NCI-H2107 treated with DMSO at 0.1 percent for 48 hours (cell line): ENCODE measurements around the gene OPCML.
A peak's percentile ranks its signal among the peaks of the same experiment; 100 is the strongest.

Experiments used
- DNase-seq: peaks from one replicate; lab custom pipeline; 2025; ENCODE audit not compliant: unreplicated experiment; lab: John Stamatoyannopoulos, UW

OPCML gene

DNA sequence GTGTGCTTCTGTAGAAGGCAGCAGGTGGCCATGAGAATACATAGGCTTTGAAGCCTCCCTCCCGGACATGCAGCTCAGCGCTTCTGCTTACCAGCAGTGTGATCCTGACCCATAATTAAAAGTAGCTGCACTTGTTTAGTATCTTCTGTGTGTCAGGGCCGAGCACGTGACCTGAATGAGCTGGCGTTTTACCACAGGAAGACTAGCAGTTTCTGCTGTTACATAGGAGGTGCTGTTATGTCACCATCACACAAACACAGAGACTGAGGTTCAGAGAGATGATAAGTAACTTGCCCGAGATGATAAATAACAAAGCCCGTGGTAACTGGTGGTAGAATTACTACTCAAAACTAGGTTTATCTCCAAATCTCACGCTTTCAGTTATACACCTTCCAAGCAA is 329.5 kb downstream of the OPCML start:
- no peak for DNase-seq

GRCh38 chr11:133198438-133198837 is 333.9 kb downstream of the OPCML start:
- no peak for DNase-seq

GRCh38 chr11:133197425-133197824 is 334.9 kb downstream of the OPCML start:
- DNase-seq: no peak

DNA sequence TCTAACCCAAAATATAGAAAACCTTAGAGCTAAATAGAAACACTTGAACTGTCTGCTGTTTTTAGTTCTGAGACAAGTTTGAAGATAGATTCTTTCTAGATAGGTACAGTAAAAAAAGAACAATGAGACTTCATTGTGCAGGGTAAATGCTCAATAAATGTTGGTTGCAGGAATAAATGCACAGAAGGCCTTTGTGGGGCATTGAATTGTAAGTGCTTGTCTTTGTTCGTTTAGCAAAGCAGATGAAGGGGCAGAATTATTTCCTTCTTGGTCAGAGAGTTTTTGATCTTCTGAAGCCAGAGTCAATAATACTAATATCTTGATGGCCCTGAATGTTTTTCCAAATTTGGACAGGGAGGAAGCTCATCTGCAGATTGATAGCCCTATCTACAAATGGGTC is 340.4 kb downstream of the OPCML start:
- DNase-seq: no peak

DNA sequence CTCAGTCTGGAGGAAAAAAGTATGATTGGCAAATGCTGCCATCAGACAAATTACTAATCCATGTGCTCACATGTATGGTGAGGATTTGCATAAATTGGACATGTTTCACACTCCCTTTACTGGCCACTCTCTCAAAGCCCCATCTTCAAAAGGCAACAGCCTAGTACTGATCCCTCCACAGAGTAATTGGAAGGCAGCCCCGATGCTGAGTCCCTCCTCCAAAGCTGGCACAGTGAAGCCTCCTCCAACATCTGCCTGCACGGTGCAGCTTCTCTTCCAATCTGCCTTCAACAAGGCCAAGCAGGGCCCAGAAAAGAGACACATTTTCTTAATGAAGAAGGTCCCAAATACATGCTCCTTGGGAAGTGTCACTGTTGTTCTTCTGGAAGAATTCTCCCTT is 350.6 kb downstream of the OPCML start:
- DNase-seq: no peak

DNA sequence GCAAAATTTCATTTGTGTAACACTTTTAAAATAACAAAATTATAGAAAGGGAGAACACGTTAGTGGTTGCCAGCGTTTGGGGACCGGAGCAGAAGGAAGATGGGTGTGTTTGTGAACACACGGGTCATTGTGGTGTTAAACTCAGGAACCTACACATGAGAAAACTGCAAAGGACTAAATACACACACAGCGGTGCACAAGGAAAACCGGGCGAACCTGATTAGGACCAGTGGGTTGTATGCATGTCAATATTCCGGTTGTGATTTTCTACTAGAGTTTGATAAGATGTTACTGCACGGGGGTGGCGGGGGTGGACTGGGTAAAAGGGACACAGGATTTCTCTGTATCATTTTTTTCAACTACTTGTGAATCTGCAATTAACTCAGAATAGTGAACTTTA is 351.2 kb downstream of the OPCML start:
- no peak for DNase-seq

DNA sequence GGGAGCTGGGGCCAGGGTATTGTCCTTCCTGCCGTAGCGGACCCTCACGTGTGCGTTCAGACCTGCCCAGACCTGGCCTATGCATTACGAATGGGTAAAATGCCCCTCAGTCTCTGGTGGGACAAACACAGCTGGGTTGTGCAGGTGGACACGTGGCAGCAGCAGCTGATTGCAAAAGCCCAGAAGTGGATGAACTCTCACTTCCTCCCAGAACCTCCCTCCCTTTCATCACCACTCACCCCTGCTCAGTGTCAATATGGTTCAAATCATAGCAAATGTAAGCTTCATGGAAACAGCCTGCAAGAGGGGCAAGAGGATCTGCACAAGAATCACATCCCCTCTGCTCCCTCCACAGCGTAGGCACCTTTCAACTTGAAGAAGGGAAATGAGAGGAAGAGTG is 352.1 kb downstream of the OPCML start:
- DNase-seq: no peak

- no peak for DNase-seq
Observed at GRCh38 chr11:133176748-133177147, 355.6 kb downstream of the OPCML start.

GRCh38 chr11:133175103-133175502 is 357.2 kb downstream of the OPCML start:
- no peak for DNase-seq

- DNase-seq: no peak
Observed at GRCh38 chr11:133173810-133174412, 358.4 kb downstream of the OPCML start.

- no peak for DNase-seq
Observed at GRCh38 chr11:133172349-133172748, 360.0 kb downstream of the OPCML start.

- DNase-seq: no peak
Observed at GRCh38 chr11:133171374-133171773, 360.9 kb downstream of the OPCML start.

DNA sequence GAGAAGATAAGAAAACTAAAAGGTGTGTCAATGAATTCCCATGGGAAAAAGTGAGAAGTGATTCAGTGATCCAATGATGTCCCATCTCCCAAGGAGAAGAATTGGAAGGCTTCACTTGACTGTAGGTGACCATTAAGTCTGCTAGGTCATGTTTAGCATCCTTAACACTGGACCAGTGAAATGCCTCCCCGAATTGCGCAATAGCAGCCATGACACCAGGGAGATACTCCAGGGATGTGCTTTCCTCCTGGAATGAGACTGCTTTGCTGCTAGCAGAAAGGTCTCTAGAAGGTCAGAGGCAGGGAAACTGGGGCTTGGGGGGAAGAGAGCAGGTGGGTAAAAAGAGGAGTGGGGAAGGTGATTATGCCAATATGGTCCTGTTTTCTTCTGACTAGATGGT is 364.3 kb downstream of the OPCML start:
- no peak for DNase-seq

DNA sequence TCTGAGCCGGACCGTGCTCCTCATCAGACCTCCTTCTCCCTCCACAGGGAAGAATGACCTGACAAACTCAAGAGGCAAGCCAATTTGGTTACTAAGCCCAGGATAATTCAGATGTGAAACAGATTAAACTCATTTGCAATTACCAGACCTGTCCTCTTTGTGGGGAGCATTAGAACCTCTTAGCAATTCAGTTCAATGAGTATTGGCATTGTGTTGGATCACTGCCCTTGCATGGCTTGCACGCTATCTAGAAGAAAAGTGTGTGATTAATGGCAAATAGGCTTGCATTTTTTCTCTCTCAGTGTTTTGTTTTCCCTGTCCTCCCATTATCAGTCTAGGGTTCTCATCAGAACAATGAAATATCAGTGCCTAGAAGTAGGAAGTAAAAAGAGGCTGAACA is 365.6 kb downstream of the OPCML start:
- DNase-seq: no peak

DNA sequence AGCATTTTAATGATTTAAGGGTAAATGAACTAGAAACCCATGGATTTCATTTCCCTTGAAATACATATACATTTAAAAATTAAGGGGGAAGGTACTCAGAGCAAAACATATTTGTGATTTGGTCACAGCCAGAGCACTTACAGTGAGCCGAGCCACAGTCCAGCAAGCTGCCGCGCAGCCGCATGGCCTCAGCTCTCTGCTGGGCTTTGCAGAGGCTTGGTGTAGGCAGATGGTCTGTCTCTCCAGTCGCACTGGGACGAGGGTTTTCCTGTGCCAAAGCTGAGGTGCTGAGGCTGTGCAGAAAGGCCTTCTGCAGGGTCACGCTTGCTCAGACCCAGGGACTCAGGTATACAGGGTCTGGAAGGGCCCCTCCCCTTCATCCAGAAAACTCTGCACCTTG is 367.3 kb downstream of the OPCML start:
- no peak for DNase-seq

GRCh38 chr11:133163463-133164419 is 368.6 kb downstream of the OPCML start:
- peak; percentile 28 for DNase-seq

GRCh38 chr11:133162227-133162626 is 370.1 kb downstream of the OPCML start:
- DNase-seq: no peak

DNA sequence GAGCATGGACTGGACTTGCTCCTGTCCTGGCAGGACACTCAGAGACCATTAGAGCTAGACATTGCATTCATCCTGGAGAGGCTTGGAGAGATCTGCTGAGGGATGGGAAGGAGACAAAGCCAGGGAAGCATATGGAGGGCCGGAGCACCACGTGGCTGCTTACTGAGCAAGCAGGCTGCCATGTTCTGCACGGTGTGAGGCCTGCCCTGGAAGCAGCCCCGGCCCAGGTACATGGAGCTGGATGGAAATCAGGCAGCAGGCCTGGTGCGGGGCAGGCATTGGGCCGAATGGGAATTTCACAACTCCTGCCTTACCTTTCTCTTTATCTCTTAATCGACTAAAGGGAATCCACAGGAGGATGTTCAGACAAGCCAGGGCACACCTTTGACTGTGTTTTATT is 371.5 kb downstream of the OPCML start:
- no peak for DNase-seq

DNA sequence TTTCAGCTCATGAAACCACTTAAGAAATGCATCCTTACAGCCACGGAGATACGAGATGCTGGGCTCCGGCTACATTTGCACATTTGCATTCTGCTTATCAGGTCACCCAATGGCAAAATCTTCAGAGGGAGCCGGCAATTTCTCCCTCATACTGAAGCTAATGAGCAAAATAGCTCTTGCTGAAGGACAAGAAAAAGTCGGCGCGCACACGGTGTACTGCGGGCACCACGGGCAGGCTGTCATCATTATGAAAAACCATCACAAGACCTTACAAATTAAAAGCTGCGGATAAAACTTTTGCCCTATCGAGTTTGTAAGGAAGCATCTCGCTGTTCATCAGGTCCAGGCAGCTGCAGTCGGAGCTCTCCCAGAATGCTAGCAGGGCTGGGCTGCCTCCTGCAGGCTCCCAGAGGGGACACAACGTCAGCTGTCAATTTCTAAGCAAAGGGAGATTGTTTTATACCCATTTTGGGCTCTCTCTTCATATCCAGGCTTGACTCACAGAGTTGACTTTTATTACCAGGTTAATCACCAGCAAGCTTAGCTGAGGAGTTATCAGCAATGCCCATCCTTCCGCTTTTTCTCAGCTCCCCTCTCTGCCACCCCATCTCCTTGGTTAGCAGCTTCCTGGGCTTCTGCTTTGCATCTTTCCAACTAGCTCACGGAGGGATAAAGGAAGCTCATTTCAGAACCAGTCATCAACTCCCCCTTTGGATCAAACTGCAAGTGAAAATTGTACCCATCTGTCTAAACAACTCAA is 375.1 kb downstream of the OPCML start:
- no peak for DNase-seq

GRCh38 chr11:133154781-133155180 is 377.5 kb downstream of the OPCML start:
- DNase-seq: no peak

GRCh38 chr11:133154076-133154475 is 378.2 kb downstream of the OPCML start:
- DNase-seq: no peak

GRCh38 chr11:133153031-133153430 is 379.3 kb downstream of the OPCML start:
- no peak for DNase-seq
